Fibroblast of lung (primary cell): ENCODE measurements around the gene CFAP73. TPM values are rescaled to one million over a fixed set of nuclear protein-coding genes. Genes with fewer than 3 reads are reported as not detected.

Experiments used
- DNase-seq, 2 donors: peaks; one replicate each; pipeline versions ENCODE4 v3.0.0 to v3.0.0-alpha.2; 2010; ENCODE audit warnings: low read depth in 2 of 2
- H2AFZ ChIP-seq: 2 replicates; pipeline ENCODE4 v1.5.1; 2012; ENCODE audit warnings: low read length, control low read depth, inconsistent platforms
- H3K27ac ChIP-seq: 2 replicates; pipeline ENCODE4 v1.5.1; 2011; ENCODE audit warnings: low read length, control low read depth; ENCODE audit not compliant: insufficient read depth
- H3K27me3 ChIP-seq: 2 replicates; pipeline ENCODE4 v1.5.1; 2011; ENCODE audit warnings: mild to moderate bottlenecking, low read length; ENCODE audit not compliant: control insufficient read depth, insufficient read depth
- H3K36me3 ChIP-seq: 2 replicates; pipeline ENCODE4 v1.5.1; 2011; ENCODE audit warnings: low read length; ENCODE audit not compliant: control insufficient read depth, insufficient read depth
- H3K4me1 ChIP-seq: 2 replicates; pipeline ENCODE4 v1.5.1; 2011; ENCODE audit warnings: low read length; ENCODE audit not compliant: control insufficient read depth, insufficient read depth; ENCODE audit errors: extremely low read depth
- H3K4me2 ChIP-seq: 2 replicates; pipeline ENCODE4 v1.5.1; 2011; ENCODE audit warnings: low read length, control low read depth; ENCODE audit not compliant: insufficient read depth; ENCODE audit errors: extremely low read depth
- H3K4me3 ChIP-seq, 4 experiments: fragments of 200-600 bp in 1 of 4; sonication (generic) in 1 of 4; replicated peaks in 1 of 4; 2 replicates each; pipeline ENCODE4 v1.5.1; 2011 to 2016; ENCODE audit warnings: low read length in 4 of 4, low read depth in 3 of 4, mild to moderate bottlenecking in 3 of 4, control low read depth in 2 of 4, inconsistent platforms in 1 of 4, mixed read lengths in 1 of 4; ENCODE audit not compliant: insufficient read depth in 1 of 4; ENCODE audit errors: control extremely low read depth in 1 of 4
- H3K79me2 ChIP-seq: 2 replicates; pipeline ENCODE4 v1.5.1; 2012; ENCODE audit warnings: mild to moderate bottlenecking, low read length, inconsistent platforms; ENCODE audit not compliant: control insufficient read depth, insufficient read depth
- H3K9ac ChIP-seq: 2 replicates; pipeline ENCODE4 v1.5.1; 2011; ENCODE audit warnings: mild to moderate bottlenecking, low read length, control low read depth; ENCODE audit not compliant: insufficient read depth
- H3K9me3 ChIP-seq: 2 replicates; pipeline ENCODE4 v1.5.1; 2012; ENCODE audit warnings: low read depth, low read length; ENCODE audit not compliant: control insufficient read depth, insufficient read depth
- H4K20me1 ChIP-seq: 2 replicates; pipeline ENCODE4 v1.5.1; 2011; ENCODE audit warnings: low read length; ENCODE audit not compliant: control insufficient read depth, insufficient read depth; ENCODE audit errors: extremely low read depth
- CTCF ChIP-seq, 2 donors: IDR thresholded peaks in 1 of 2; conservative IDR thresholded peaks in 1 of 2; 1 replicate in 1 of 2; 2 replicates in 1 of 2; pipeline ENCODE4 v1.5.1; 2011 to 2012; ENCODE audit warnings: low read length in 2 of 2, control low read depth in 1 of 2, inconsistent platforms in 1 of 2, low read depth in 1 of 2, mild to moderate bottlenecking in 1 of 2
- EZH2 ChIP-seq: IDR thresholded peaks from 2 replicates; pipeline ENCODE4 v1.5.1; 2012; ENCODE audit warnings: low read length, control low read depth, mild to moderate bottlenecking; ENCODE audit errors: missing control alignments
- polyA plus RNA-seq, 2 donors: library from polyadenylated mRNA; depleted of rRNA in 1 of 2; stranded (reverse) in 1 of 2; unstranded in 1 of 2; fragments of >200 nt; gene quantifications; 2 replicates each; pipeline ENCODE4 v1.2.1, GENCODE V29; 2011 to 2012; ENCODE audit warnings: missing spikeins in 1 of 2
- total RNA-seq: library from RNA; depleted of rRNA; stranded (reverse); fragments of >200 nt; gene quantifications from 2 replicates; pipeline ENCODE4 v1.2.1, GENCODE V29; 2014

Gene CFAP73
- total and polyA plus RNA-seq, 2 donors (not counting 1 experiment from before 2014, with no cell fraction given) = not detected

- no peak for TF ChIP-seq EZH2
- peak in 1 of 2 donors; percentile 54 for DNase-seq
- H3K4me1 ChIP-seq = peaks cover 7% of the 10 kb centered on the region
- H2AFZ ChIP-seq = no peak overlapping the region
- H3K27ac ChIP-seq = no peak overlapping the region
- H3K9me3 ChIP-seq = no peaks in the 10 kb centered on the region
- no peak overlapping the region for H3K9ac ChIP-seq
- H4K20me1 ChIP-seq = no peaks in the 10 kb centered on the region
- no peaks in the 10 kb centered on the region for H3K27me3 ChIP-seq
- no peaks in the 10 kb centered on the region for H3K36me3 ChIP-seq
- no peaks in the 10 kb centered on the region for H3K79me2 ChIP-seq
- no peak overlapping the region for H3K4me3 ChIP-seq
- no peak overlapping the region for H3K4me2 ChIP-seq
Observed at GRCh38 chr12:113145720-113146551, 3.6 kb upstream of the CFAP73 start.

GRCh38 chr12:113146999-113147398, 2.5 kb upstream of the CFAP73 start:
- H3K27me3 ChIP-seq = peaks cover 5% of the 10 kb centered on the region
- no peak overlapping the region for H3K4me3 ChIP-seq
- H3K79me2 ChIP-seq = no peaks in the 10 kb centered on the region
- H3K27ac ChIP-seq = no peak overlapping the region
- H2AFZ ChIP-seq = no peak overlapping the region
- H3K4me1 ChIP-seq = peaks cover 7% of the 10 kb centered on the region
- H3K4me2 ChIP-seq = no peak overlapping the region
- H3K9me3 ChIP-seq = no peaks in the 10 kb centered on the region
- no peak for TF ChIP-seq EZH2
- TF ChIP-seq CTCF (conservative IDR thresholded peaks at IDR 0.05 in 1 of 2, IDR thresholded peaks at IDR 0.05 in 1 of 2; ENCODE audit: low read depth in 1 of 2, low read length in 2 of 2) = no peak
- no peak overlapping the region for H3K9ac ChIP-seq
- DNase-seq = no peak
- no peaks in the 10 kb centered on the region for H4K20me1 ChIP-seq
- H3K36me3 ChIP-seq = no peaks in the 10 kb centered on the region

GRCh38 chr12:113151655-113152054, 2.1 kb downstream of the CFAP73 start:
- TF ChIP-seq CTCF (conservative IDR thresholded peaks at IDR 0.05 in 1 of 2, IDR thresholded peaks at IDR 0.05 in 1 of 2; ENCODE audit: low read depth in 1 of 2, low read length in 2 of 2) (no peak), EZH2 (no peak)

More at GRCh38 chr12:113151655-113152054, 2.1 kb downstream of the CFAP73 start:
- H3K79me2 ChIP-seq = no peaks in the 10 kb centered on the region
- H2AFZ ChIP-seq = no peak overlapping the region
- H3K27ac ChIP-seq = no peak overlapping the region
- no peaks in the 10 kb centered on the region for H3K36me3 ChIP-seq
- no peak overlapping the region for H3K9ac ChIP-seq
- DNase-seq = no peak
- no peaks in the 10 kb centered on the region for H4K20me1 ChIP-seq
- H3K4me2 ChIP-seq = no peak overlapping the region
- no peaks in the 10 kb centered on the region for H3K9me3 ChIP-seq
- H3K4me3 ChIP-seq = no peak overlapping the region
- peaks cover 25% of the 10 kb centered on the region for H3K27me3 ChIP-seq
- peaks cover 7% of the 10 kb centered on the region for H3K4me1 ChIP-seq
